ENCODE measurements around the gene TTC39A.

The TTC39A gene

DNA sequence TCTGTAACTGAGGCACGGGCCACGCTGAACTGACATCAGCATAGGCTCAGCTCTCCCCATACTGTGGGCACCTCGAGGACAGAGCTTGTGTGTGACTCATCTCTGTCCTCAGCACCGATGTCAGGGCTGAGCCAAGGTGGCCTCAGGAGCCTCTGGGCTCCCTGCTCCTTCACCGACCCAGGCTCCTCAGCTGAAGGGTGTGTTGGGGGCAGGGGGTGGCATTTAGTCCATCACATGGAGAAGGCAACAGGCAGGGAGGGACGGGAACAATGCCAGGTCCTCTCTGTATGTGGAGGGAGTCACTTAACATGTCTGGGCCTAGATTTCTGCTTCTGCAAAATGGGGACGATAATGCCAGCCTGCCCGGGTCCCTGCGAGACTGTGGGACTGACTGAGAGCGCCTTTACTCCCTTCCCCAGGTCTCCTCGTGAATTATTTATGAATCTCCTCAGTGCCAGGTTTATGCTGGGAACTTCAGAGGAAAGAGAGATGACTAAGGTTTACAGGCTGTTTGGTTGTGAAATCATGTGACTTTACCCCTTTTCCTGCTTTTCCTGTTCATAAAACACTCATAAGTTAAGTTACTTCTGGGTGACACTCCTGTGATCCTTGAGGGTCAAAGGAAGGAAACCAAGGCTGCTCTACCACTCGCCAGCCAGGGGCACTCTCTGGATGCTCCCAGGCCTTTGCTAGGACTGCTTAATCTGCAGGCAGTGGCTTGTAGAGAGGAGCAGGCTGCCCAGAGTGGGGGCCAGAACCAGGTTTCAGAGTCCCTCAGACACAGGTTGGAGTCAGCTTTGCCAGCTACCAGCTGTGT, 16.2 kb downstream of the TTC39A start:
- no peak for DNase-seq

GRCh38 chr1:51313268-51313852, 17.0 kb downstream of the TTC39A start:
- no peak for DNase-seq

- DNase-seq, result no peak
Observed at GRCh38 chr1:51312718-51313117, 17.6 kb downstream of the TTC39A start.

DNA sequence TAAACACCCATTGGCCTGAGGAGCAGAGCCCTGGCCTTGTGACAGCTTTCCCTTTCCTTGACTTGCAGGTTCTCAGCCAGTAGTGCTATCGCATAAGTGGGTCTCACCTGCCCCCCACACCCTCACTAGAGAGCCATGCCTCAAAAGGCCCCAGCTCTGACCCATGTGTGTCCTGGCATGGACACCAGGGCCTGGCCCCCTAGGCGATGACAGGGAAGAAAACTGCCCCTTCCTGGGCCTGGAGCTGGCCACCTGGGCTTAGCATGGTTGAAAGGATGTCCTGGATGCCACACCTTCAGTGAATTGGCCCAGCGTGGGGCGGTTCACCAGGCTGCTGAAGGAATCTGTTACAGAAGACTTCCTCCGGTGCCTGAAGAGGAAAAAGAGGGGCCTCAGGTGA, 18.5 kb downstream of the TTC39A start:
- no peak for DNase-seq

DNA sequence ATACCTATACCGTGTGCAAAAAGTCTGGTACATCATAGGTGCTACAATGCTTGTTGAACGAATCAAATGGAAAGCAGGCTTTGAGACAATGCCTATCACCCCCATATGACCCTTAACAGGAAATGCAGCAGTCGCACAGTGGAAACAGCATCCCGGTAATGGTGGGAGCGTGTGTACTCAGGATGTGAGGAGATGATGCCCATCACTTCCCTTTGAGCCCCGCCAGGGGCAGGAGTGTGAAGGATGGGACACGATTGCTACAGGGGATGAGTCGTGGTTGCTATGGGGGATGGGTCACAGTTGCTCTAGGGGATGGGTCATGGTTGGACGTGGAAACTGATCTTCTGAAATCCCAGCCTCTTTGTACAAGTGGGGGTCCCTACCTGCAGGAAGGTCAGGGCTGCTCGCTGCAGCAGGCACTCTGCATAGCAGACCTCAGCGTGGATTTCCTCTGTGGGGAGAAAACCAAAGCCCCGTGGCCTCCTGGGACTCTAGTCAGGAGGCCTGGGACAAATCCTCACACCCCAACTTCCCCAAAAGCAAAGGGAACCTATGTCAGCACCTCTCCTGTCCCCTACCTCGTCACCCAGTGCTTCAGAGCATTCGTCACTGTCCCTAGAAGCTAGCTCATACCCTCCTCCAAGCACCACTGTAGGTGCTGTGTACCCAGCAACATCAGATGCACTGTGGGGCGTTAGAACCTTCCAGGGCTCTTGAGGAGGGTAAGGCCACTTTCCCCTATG, 19.3 kb downstream of the TTC39A start:
- DNase-seq, result no peak

- no peak for DNase-seq
Observed at GRCh38 chr1:51309291-51309690, 21.1 kb downstream of the TTC39A start.

GRCh38 chr1:51308636-51309035, 21.7 kb downstream of the TTC39A start:
- DNase-seq, result no peak

GRCh38 chr1:51306950-51307349, 23.4 kb downstream of the TTC39A start:
- no peak for DNase-seq

DNA sequence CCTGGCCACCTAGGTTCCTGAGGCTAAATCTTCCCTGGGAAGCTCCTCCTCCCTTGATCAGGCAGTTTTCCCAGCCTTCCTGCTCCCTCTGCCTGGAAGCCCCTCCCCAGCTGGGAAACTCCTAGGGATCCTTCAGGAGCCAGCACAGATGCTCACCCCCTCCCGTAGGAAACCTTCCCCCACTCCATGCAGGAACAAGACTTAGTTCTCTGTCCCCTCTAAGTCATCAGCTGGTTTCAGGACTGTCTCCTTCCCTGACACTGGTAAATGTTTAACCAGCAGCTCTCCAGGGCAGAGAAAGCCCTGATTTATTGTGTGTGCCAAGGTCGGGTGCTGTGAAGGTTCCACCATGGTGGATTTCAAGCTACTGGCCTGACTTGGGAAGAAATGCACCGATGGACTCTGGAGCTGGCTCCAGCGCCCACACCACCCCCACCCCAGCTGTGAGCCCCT, 25.0 kb downstream of the TTC39A start:
- no peak for DNase-seq

- DNase-seq, result no peak
Observed at GRCh38 chr1:51304360-51304759, 26.0 kb downstream of the TTC39A start.

DNA sequence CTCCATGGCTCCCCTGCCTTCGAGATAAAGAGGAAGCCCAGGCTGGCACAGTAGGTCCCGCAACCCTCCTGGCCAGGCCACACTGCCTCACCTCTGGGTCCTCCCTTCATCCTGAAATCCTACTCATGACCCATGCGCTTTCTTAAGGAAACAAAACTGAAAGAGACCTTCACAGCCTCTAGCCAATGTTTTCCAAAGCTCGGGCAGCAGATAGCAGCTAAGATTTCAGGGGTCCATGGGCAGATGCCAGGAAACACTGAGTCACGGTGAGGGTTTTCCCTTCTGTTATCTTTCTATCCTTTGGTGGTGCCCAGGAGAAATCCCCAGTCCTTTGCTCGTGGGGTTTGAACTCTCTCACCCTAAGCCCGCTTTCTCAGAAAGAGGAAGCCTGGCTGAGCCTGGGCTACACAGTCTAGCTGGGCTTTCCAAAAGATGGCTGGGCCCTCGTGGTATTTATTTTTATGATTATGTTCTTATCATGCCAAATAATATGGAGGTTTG, 26.6 kb downstream of the TTC39A start:
- peak in 1 of 2 donors; percentile 40 for DNase-seq

DNA sequence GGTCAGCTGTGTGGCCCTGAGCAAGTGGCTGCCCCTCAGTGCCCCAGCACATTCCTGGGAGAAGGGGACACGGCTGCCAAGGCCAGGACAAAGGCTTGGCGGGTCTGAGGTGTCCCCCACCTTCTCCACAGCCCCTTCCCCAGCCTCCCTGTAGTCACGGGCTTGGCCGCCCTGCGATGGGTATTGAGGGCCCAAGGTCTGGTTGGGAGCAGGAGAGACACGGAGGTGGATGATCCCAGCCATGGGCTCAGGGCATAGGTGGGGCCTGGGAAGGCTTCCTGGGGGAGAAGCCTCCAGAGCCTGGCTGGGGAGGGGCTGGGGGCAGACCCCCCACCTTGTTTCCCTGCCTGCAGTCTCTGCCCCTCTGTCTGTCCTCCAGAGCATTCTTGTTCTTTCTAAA, 27.0 kb downstream of the TTC39A start:
- DNase-seq, result no peak

DNA sequence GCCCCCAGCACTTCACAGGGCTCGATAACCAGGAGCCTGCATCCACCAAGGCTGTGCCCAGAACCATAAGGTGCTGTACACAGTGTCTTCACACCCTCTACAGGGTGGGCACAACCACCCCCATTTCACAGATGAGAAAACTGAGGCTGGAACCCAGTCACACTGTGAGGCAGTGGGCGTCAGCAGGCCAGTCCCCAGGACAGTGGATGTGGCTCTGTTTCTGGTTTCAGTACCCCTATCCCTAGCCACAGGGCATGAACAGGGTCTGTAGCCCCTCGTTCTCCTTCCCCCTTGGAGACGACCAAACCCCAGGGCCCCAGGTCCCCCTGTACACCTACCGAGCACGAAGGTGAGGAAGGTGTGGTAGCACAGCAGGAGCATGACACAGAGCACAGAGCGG, 27.6 kb downstream of the TTC39A start:
- no peak for DNase-seq

DNA sequence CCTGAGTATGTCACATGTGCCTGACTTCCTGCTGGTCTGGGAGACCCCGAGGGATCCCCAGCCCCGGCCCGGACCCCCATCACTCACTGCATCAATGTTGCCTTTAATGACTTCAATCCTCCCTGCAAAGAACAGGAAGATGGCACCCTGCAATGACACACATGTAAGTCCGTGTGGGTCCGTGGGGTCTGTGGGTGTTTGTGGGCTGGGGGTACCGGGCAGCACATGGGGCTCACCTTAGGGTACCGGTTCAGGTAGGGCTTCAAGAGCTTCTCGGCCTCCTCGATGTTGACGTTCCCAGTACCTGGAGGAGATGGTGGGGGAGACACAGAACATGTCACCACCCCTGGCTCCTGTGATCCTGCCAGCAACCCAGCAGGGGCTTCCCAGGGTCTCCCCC, 28.1 kb downstream of the TTC39A start:
- no peak for DNase-seq

DNA sequence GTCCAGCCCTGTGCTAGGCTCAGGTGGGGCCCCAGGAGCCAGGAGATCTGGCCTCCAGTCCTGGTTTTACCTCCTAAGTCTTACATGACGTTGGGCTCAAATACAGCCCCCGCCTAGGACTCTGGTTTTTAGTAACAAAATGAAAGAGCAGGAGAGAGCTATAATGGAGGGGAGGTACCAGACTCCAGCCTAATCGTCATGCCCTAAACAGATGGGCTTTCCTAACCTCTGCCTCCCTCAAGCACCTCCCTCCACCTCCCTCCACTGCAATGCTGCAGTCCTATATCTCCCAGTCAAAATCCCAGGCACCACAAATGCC, 28.6 kb downstream of the TTC39A start:
- DNase-seq, result no peak

GRCh38 chr1:51301152-51301843, 29.1 kb downstream of the TTC39A start:
- no peak for DNase-seq

GRCh38 chr1:51299981-51300670, 30.2 kb downstream of the TTC39A start:
- no peak for DNase-seq

DNA sequence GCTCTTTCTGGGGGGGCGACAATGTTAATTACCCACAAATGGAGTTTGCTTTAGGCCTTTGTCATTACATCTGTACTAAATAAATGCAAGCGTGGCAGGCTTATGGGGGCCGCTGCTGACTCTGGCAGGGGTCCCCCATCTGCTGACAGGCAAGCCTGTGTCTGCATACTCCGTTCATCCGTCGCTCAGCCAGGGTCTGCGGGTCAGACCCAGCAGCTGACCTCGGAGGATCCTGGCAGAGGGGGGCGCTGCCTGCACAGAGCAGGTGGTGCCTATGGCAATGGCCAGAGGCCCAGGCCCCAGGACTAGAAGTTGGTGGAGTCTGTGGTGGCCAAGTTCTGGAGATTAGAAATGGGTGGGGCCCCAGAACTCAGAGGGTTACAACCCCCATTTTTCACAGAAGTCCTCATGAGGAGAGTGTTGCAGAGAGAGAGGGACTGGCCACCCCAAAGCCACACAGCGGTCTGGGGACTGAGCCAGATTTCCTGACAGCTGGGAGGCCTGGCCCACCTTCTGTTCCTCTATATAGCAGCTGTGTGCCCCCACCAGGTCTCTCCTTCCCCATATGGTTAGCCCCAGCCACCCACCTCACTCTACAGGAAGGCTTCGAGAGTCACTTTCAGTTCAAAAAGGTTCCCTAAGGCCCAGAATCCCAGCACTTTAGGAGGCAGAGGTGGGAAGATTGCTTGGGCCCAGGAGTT, 31.0 kb downstream of the TTC39A start:
- DNase-seq, result no peak

- DNase-seq, result no peak
Observed at GRCh38 chr1:51298322-51298705, 32.0 kb downstream of the TTC39A start.

DNA sequence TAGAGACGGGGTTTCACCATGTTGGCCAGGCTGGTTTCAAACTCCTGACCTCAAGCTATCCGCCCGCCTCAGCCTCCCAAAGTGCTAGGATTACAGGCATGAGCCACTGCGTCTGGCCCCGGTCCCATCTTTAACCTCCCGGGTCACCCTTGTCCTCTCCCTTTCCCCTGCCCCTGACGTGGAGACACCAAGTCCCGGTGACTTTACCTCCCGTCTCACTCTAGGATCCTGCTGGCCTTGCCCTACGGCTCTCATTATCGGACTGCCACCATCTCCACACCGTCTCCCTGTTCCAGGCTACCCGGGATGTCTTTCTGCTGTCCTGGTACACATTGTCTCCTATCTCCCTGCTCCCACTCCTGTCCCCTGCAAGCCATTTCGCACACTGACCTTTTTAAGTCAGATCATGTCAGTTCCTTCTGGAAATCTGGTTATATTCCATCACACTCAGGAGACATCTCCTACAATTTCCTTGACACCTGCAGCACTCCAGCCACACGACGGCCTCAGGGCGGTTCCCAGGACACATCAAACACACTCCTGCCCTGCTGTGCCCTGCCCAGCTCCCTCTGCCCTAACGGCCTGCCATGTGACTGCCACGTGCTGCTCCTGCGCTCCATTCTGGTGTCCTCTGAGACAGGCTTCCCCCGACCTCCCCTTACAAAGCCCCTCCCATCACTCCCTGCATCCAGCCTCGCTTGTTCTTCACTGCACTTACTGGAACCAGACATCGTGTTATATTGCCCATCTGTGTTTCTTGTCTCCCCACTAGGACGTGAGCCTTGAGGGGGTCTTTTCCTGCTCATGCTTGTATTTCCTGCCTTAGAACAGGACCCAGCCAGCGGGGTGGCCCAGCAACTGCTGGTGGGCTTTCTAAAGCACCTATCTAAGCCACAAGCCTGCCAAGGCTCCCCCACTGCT, 32.7 kb downstream of the TTC39A start:
- DNase-seq, result no peak

Measured in stimulated activated CD4-positive, alpha-beta T cell treated with anti-CD3 and anti-CD28 coated beads, Interleukin-2, amount 100 ng/mL, for 24 hours (primary cell).